Keratinocyte (primary cell): ENCODE data around the gene ZBTB5. TPM values are rescaled to one million over a fixed set of nuclear protein-coding genes. Genes with fewer than 3 reads are reported as not detected.

Experiments used
- DNase-seq: peaks from one replicate; pipeline ENCODE4 v3.0.0-alpha.2; 2011; ENCODE audit warnings: low read depth, missing footprints, low spot score
- FAIRE-seq: peaks from 2 replicates; lab custom pipeline; 2011; peaks lifted over from hg19 to GRCh38; lab: Jason Lieb, UNC
- H2AFZ ChIP-seq: 2 replicates; pipeline ENCODE4 v1.6.0; 2012; ENCODE audit warnings: low read length, control low read depth, inconsistent platforms; ENCODE audit not compliant: control insufficient read depth
- H3K27ac ChIP-seq: 2 replicates; pipeline ENCODE4 v1.5.1; 2011; ENCODE audit warnings: low read length; ENCODE audit not compliant: control insufficient read depth, insufficient read depth
- H3K27me3 ChIP-seq: 3 replicates; pipeline ENCODE4 v1.6.0; 2011; ENCODE audit warnings: low read length; ENCODE audit not compliant: control insufficient read depth, insufficient read depth; ENCODE audit errors: extremely low read depth
- H3K36me3 ChIP-seq, 2 experiments: 2 replicates in 1 of 2; 3 replicates in 1 of 2; pipeline ENCODE4 v1.5.1; 2011; ENCODE audit warnings: low read length in 2 of 2, mild to moderate bottlenecking in 1 of 2; ENCODE audit not compliant: control insufficient read depth in 2 of 2, insufficient read depth in 2 of 2; ENCODE audit errors: extremely low read depth in 1 of 2
- H3K4me1 ChIP-seq: 3 replicates; pipeline ENCODE4 v1.5.1; 2011; ENCODE audit warnings: low read length; ENCODE audit not compliant: control insufficient read depth, insufficient read depth; ENCODE audit errors: extremely low read depth
- H3K4me2 ChIP-seq: 3 replicates; pipeline ENCODE4 v1.6.0; 2011; ENCODE audit warnings: low read depth, low read length; ENCODE audit not compliant: control insufficient read depth, insufficient read depth; ENCODE audit errors: extremely low read depth
- H3K4me3 ChIP-seq, 3 experiments: fragments of 200-600 bp in 1 of 3; sonication (generic) in 1 of 3; 2 replicates in 2 of 3; 3 replicates in 1 of 3; pipeline ENCODE4 v1.5.1; 2011 to 2016; ENCODE audit warnings: low read length in 3 of 3, mild to moderate bottlenecking in 3 of 3, control low read depth in 2 of 3, inconsistent platforms in 1 of 3, low read depth in 1 of 3, mixed read lengths in 1 of 3, mixed run types in 1 of 3, moderate library complexity in 1 of 3; ENCODE audit not compliant: control insufficient read depth in 2 of 3, insufficient read depth in 2 of 3; ENCODE audit errors: extremely low read depth in 1 of 3
- H3K79me2 ChIP-seq: 2 replicates; pipeline ENCODE4 v1.6.0; 2012; ENCODE audit warnings: low read length; ENCODE audit not compliant: control insufficient read depth, insufficient read depth
- H3K9ac ChIP-seq: 3 replicates; pipeline ENCODE4 v1.6.0; 2011; ENCODE audit warnings: low read length; ENCODE audit not compliant: control insufficient read depth, insufficient read depth; ENCODE audit errors: extremely low read depth
- H3K9me1 ChIP-seq: 3 replicates; pipeline ENCODE4 v1.6.0; 2011; ENCODE audit warnings: low read length; ENCODE audit not compliant: control insufficient read depth, insufficient read depth; ENCODE audit errors: extremely low read depth
- H3K9me3 ChIP-seq: 2 replicates; pipeline ENCODE4 v1.5.1; 2012; ENCODE audit warnings: low read depth, low read length; ENCODE audit not compliant: control insufficient read depth
- H4K20me1 ChIP-seq: 3 replicates; pipeline ENCODE4 v1.6.0; 2011; ENCODE audit warnings: low read length; ENCODE audit not compliant: control insufficient read depth, insufficient read depth; ENCODE audit errors: extremely low read depth
- CTCF ChIP-seq, 3 experiments: IDR thresholded peaks in 1 of 3; conservative IDR thresholded peaks in 1 of 3; optimal IDR thresholded peaks in 1 of 3; 2 replicates in 2 of 3; 3 replicates in 1 of 3; pipeline versions ENCODE3 to v1.5.1; 2011; ENCODE audit warnings: low read length in 3 of 3, mild to moderate bottlenecking in 3 of 3, moderate library complexity in 2 of 3, control low read depth in 1 of 3, inconsistent platforms in 1 of 3; ENCODE audit not compliant: insufficient read depth in 2 of 3; ENCODE audit errors: extremely low read depth in 1 of 3
- EZH2 ChIP-seq: IDR thresholded peaks from one replicate; pipeline ENCODE4 v1.6.1; 2012; ENCODE audit warnings: inconsistent platforms, mild to moderate bottlenecking, low read length, moderate library complexity
- dilution Hi-C: fragments of 300-500 bp; cut with MboI; formaldehyde crosslinking; loops from one replicate; pipeline ENCODE4 v1.7.0; 2020; ENCODE audit warnings: low sequenced_read_pairs; ENCODE audit not compliant: extremely low pct_ligation_motif_present
- polyA plus RNA-seq, 5 experiments: library from polyadenylated mRNA; depleted of rRNA in 3 of 5; stranded (reverse) in 3 of 5; stranded (forward) in 1 of 5; unstranded in 1 of 5; fragments of >200 nt; gene quantifications; 1 replicate in 1 of 5; 2 replicates in 3 of 5; 3 replicates in 1 of 5; pipeline versions ENCODE4 v1.2.1 to v1.2.3, GENCODE V29; 2011 to 2012; ENCODE audit warnings: missing spikeins in 2 of 5, low read depth in 1 of 5, low replicate concordance in 1 of 5

ZBTB5 gene
- polyA plus RNA-seq, 1 donor (not counting 4 experiments of a cell fraction or from before 2014, with no cell fraction given), result 12.6 TPM

- no peak overlapping the region for H3K27ac ChIP-seq
- no peaks in the 10 kb centered on the region for H3K79me2 ChIP-seq
- no peaks in the 10 kb centered on the region for H3K9me1 ChIP-seq
- DNase-seq, result no peak
- H2AFZ ChIP-seq, result no peak overlapping the region
- H3K36me3 ChIP-seq, result peaks cover 31 to 52% of the 10 kb centered on the region in 2 experiments
- H3K9me3 ChIP-seq, result no peaks in the 10 kb centered on the region
- FAIRE-seq, result no peak
- TF ChIP-seq CTCF (optimal IDR thresholded peaks at IDR 0.05 in 1 of 3, IDR thresholded peaks at IDR 0.05 in 1 of 3, conservative IDR thresholded peaks at IDR 0.05 in 1 of 3; ENCODE audit: extremely low read depth in 1 of 3, insufficient read depth in 2 of 3, low read length in 3 of 3), result no peak
- TF ChIP-seq EZH2, result no peak
- H3K9ac ChIP-seq, result no peak overlapping the region
- dilution Hi-C loops, result no loop called here
- no peak overlapping the region for H3K4me3 ChIP-seq
- H3K4me1 ChIP-seq, result no peaks in the 10 kb centered on the region
- no peak overlapping the region for H3K4me2 ChIP-seq
- no peaks in the 10 kb centered on the region for H3K27me3 ChIP-seq
- peaks cover 2% of the 10 kb centered on the region for H4K20me1 ChIP-seq
Measured at GRCh38 chr9:37504605-37505004, 39.4 kb upstream of the ZBTB5 start.

- Histone ChIP-seq H2AFZ (no peak overlapping the region), H3K27me3 (no peaks in the 10 kb centered on the region), H3K79me2 (peaks cover 3% of the 10 kb centered on the region), H3K4me3 (no peak overlapping the region), H3K9ac (no peak overlapping the region), H3K4me2 (no peak overlapping the region), H3K36me3 (peaks cover 31 to 56% of the 10 kb centered on the region in 2 experiments), H3K9me1 (no peaks in the 10 kb centered on the region), H3K4me1 (no peaks in the 10 kb centered on the region), H4K20me1 (peaks cover 2% of the 10 kb centered on the region), H3K27ac (no peak overlapping the region), H3K9me3 (no peaks in the 10 kb centered on the region)
- TF ChIP-seq EZH2 (no peak), CTCF (optimal IDR thresholded peaks at IDR 0.05 in 1 of 3, IDR thresholded peaks at IDR 0.05 in 1 of 3, conservative IDR thresholded peaks at IDR 0.05 in 1 of 3; ENCODE audit: extremely low read depth in 1 of 3, insufficient read depth in 2 of 3, low read length in 3 of 3) (no peak)
- FAIRE-seq (no peak), DNase-seq (no peak)
- dilution Hi-C loops, result no loop called here
Measured at GRCh38 chr9:37503736-37504135, 38.5 kb upstream of the ZBTB5 start.
